Stomach (tissue), 4 donors: ENCODE results near the gene DCTN2.
"Not testable (repeated sequence)": the region's sequence is repeated elsewhere in the genome, so short reads cannot be mapped to it uniquely, and the experiment has no call there.

Experiments used
- EP300 ChIP-seq: sonication (generic); formaldehyde crosslinking; IDR thresholded peaks from one replicate; pipeline ENCODE4 v1.6.1; 2017; ENCODE audit warnings: antibody characterized with exemption
- TF ChIP-seq, protein P1 (sequence below), 7 experiments: fragments of 450-650 bp in 4 of 7; fragments of 200-600 bp in 3 of 7; sonication (generic) in 3 of 7; IDR thresholded peaks; one replicate each; pipeline ENCODE4 v1.5.1; 2016 to 2019; ENCODE audit warnings: antibody characterized with exemption in 7 of 7, control low read depth in 2 of 7, mild to moderate bottlenecking in 1 of 7

DNA sequence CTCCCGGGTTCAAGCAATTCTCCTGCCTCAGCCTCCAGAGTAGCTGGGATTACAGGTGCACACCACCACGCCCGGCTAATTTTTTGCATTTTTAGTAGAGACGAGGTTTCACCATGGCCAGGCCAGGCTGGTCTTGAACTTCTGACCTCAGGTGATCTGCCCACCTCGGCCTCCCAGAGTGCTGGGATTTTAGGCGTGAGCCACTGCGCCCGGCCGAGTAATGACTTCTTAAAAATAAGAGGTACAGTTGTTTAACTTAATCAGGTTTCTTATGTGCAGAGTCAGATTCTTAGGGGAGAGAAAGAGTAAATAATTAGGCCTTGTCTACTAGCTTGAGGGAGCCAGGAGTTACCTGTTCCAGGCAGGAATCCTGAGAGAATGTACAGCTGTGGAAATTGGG is 32.7 kb downstream of the DCTN2 start:
- TF ChIP-seq, protein P1, sequence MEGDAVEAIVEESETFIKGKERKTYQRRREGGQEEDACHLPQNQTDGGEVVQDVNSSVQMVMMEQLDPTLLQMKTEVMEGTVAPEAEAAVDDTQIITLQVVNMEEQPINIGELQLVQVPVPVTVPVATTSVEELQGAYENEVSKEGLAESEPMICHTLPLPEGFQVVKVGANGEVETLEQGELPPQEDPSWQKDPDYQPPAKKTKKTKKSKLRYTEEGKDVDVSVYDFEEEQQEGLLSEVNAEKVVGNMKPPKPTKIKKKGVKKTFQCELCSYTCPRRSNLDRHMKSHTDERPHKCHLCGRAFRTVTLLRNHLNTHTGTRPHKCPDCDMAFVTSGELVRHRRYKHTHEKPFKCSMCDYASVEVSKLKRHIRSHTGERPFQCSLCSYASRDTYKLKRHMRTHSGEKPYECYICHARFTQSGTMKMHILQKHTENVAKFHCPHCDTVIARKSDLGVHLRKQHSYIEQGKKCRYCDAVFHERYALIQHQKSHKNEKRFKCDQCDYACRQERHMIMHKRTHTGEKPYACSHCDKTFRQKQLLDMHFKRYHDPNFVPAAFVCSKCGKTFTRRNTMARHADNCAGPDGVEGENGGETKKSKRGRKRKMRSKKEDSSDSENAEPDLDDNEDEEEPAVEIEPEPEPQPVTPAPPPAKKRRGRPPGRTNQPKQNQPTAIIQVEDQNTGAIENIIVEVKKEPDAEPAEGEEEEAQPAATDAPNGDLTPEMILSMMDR (IDR thresholded peaks at IDR 0.05) = not testable (repeated sequence)
- TF ChIP-seq EP300 = not testable (repeated sequence)
